Stimulated activated CD4-positive, alpha-beta T cell treated with anti-CD3 and anti-CD28 coated beads, Interleukin-1b, Interleukin-23, amount 100 ng/mL, for 4 hours (primary cell): Measurements from ENCODE around the gene MEGF11.

Experiments
- DNase-seq, 2 donors: peaks; one replicate each; pipeline ENCODE4 v3.0.0-alpha.2; 2020; ENCODE audit warnings: low read depth in 2 of 2

MEGF11 gene

GRCh38 chr15:65918357-65918920 is 335.1 kb downstream of the MEGF11 start:
- DNase-seq, result no peak

- no peak for DNase-seq
These were observed 335.6 kb downstream of the MEGF11 start for GRCh38 chr15:65917936-65918335.

GRCh38 chr15:65917407-65917756 is 336.2 kb downstream of the MEGF11 start:
- no peak for DNase-seq

GRCh38 chr15:65916664-65917406 is 336.7 kb downstream of the MEGF11 start:
- peak in 1 of 2 donors; percentile 16 for DNase-seq

- DNase-seq, result no peak
These were observed 337.4 kb downstream of the MEGF11 start for GRCh38 chr15:65916041-65916663.

- no peak for DNase-seq
These were observed 338.3 kb downstream of the MEGF11 start for GRCh38 chr15:65914981-65915925.

GRCh38 chr15:65914386-65914785 is 339.2 kb downstream of the MEGF11 start:
- DNase-seq, result no peak

- DNase-seq, result no peak
These were observed 339.8 kb downstream of the MEGF11 start for GRCh38 chr15:65913631-65914199.

- DNase-seq, result no peak
These were observed 341.3 kb downstream of the MEGF11 start for GRCh38 chr15:65912235-65912634.

GRCh38 chr15:65910341-65910740 is 343.2 kb downstream of the MEGF11 start:
- no peak for DNase-seq

GRCh38 chr15:65909831-65910230 is 343.7 kb downstream of the MEGF11 start:
- DNase-seq, result no peak

- DNase-seq, result no peak
These were observed 344.7 kb downstream of the MEGF11 start for GRCh38 chr15:65908876-65909275.

- DNase-seq, result no peak
These were observed 345.9 kb downstream of the MEGF11 start for GRCh38 chr15:65907661-65908060.

GRCh38 chr15:65906396-65906795 is 347.2 kb downstream of the MEGF11 start:
- no peak for DNase-seq

GRCh38 chr15:65904301-65904700 is 349.2 kb downstream of the MEGF11 start:
- DNase-seq, result no peak

- DNase-seq, result no peak
These were observed 350.1 kb downstream of the MEGF11 start for GRCh38 chr15:65903296-65904073.

GRCh38 chr15:65902373-65902772 is 351.2 kb downstream of the MEGF11 start:
- no peak for DNase-seq

- DNase-seq, result no peak
These were observed 351.7 kb downstream of the MEGF11 start for GRCh38 chr15:65901836-65902235.

GRCh38 chr15:65901336-65901735 is 352.2 kb downstream of the MEGF11 start:
- no peak for DNase-seq

GRCh38 chr15:65900488-65900887 is 353.1 kb downstream of the MEGF11 start:
- DNase-seq, result no peak

- no peak for DNase-seq
These were observed 357.3 kb downstream of the MEGF11 start for GRCh38 chr15:65896236-65896635.
